ENCODE data around the gene PSME3IP1. TPM values are rescaled to one million over a fixed set of nuclear protein-coding genes. Genes with fewer than 3 reads are reported as not detected.

Gene PSME3IP1
- total and polyA plus RNA-seq, 2 experiments from 2014 or later: 78.0 to 105 TPM

DNA sequence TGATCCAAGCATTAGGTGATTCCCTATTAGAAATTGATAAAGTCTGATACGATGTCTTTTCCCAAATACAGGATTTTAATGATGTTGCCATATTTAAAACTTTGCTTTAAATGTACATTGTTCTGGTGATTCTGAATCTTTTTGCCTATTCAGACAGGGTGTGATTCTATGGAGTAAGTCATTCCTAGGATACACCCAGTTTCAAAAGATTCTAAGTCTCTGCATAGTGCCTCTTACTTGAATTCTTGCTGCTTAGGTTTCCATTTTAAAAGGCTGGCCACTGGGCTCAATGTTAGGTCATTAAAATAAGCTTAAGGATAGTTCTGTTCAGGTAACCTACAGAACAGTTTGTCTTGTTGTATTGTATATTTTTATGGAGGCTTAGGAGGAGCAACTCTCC, 37.2 kb upstream of the PSME3IP1 start:
- Histone ChIP-seq H3K27ac (ENCODE audit: low read depth) (no peak overlapping the region), H3K27me3 (ENCODE audit: insufficient read depth) (no peaks in the 10 kb centered on the region), H3K36me3 (ENCODE audit: insufficient read depth) (peaks cover 20% of the 10 kb centered on the region; the same call in 1 of the 2 replicates), H3K4me3 (no peak overlapping the region), H4K20me1 (replicated peaks; ENCODE audit: insufficient read depth) (no peaks in the 10 kb centered on the region), H3F3A (replicated peaks; ENCODE audit: low read depth) (no peaks in the 10 kb centered on the region), H2AFZ (no peak overlapping the region), H3K4me1 (ENCODE audit: insufficient read depth) (no peaks in the 10 kb centered on the region), H3K4me2 (no peak overlapping the region), H3K9me2 (ENCODE audit: insufficient read depth) (no peaks in the 10 kb centered on the region), H3K79me2 (replicated peaks; ENCODE audit: insufficient read depth) (no peaks in the 10 kb centered on the region)
- Mint-ChIP-seq H3K4me1 (no peaks in the 10 kb centered on the region), H3K9me3 (no peaks in the 10 kb centered on the region), H3K27me3 (ENCODE audit: insufficient read depth, low read depth, poor library complexity) (no peaks in the 10 kb centered on the region), H3K36me3 (ENCODE audit: low read depth) (peaks cover 47% of the 10 kb centered on the region), H3K27ac (no peak overlapping the region), H3K4me3 (no peak overlapping the region)
- no peak for ATAC-seq
- TF ChIP-seq EZH2phosphoT487 (IDR thresholded peaks at IDR 0.05; ENCODE audit: unreplicated experiment): no peak
- no peak for TF ChIP-seq ZNF114 (CRISPR knock-in tag; IDR thresholded peaks at IDR 0.05)
- TF ChIP-seq POLR2AphosphoS5 (IDR thresholded peaks at IDR 0.05; ENCODE audit: low read depth): no peak
- no peak for TF ChIP-seq EZH2 (IDR thresholded peaks at IDR 0.05; ENCODE audit: low read depth, unreplicated experiment)
- TF ChIP-seq, protein P1, sequence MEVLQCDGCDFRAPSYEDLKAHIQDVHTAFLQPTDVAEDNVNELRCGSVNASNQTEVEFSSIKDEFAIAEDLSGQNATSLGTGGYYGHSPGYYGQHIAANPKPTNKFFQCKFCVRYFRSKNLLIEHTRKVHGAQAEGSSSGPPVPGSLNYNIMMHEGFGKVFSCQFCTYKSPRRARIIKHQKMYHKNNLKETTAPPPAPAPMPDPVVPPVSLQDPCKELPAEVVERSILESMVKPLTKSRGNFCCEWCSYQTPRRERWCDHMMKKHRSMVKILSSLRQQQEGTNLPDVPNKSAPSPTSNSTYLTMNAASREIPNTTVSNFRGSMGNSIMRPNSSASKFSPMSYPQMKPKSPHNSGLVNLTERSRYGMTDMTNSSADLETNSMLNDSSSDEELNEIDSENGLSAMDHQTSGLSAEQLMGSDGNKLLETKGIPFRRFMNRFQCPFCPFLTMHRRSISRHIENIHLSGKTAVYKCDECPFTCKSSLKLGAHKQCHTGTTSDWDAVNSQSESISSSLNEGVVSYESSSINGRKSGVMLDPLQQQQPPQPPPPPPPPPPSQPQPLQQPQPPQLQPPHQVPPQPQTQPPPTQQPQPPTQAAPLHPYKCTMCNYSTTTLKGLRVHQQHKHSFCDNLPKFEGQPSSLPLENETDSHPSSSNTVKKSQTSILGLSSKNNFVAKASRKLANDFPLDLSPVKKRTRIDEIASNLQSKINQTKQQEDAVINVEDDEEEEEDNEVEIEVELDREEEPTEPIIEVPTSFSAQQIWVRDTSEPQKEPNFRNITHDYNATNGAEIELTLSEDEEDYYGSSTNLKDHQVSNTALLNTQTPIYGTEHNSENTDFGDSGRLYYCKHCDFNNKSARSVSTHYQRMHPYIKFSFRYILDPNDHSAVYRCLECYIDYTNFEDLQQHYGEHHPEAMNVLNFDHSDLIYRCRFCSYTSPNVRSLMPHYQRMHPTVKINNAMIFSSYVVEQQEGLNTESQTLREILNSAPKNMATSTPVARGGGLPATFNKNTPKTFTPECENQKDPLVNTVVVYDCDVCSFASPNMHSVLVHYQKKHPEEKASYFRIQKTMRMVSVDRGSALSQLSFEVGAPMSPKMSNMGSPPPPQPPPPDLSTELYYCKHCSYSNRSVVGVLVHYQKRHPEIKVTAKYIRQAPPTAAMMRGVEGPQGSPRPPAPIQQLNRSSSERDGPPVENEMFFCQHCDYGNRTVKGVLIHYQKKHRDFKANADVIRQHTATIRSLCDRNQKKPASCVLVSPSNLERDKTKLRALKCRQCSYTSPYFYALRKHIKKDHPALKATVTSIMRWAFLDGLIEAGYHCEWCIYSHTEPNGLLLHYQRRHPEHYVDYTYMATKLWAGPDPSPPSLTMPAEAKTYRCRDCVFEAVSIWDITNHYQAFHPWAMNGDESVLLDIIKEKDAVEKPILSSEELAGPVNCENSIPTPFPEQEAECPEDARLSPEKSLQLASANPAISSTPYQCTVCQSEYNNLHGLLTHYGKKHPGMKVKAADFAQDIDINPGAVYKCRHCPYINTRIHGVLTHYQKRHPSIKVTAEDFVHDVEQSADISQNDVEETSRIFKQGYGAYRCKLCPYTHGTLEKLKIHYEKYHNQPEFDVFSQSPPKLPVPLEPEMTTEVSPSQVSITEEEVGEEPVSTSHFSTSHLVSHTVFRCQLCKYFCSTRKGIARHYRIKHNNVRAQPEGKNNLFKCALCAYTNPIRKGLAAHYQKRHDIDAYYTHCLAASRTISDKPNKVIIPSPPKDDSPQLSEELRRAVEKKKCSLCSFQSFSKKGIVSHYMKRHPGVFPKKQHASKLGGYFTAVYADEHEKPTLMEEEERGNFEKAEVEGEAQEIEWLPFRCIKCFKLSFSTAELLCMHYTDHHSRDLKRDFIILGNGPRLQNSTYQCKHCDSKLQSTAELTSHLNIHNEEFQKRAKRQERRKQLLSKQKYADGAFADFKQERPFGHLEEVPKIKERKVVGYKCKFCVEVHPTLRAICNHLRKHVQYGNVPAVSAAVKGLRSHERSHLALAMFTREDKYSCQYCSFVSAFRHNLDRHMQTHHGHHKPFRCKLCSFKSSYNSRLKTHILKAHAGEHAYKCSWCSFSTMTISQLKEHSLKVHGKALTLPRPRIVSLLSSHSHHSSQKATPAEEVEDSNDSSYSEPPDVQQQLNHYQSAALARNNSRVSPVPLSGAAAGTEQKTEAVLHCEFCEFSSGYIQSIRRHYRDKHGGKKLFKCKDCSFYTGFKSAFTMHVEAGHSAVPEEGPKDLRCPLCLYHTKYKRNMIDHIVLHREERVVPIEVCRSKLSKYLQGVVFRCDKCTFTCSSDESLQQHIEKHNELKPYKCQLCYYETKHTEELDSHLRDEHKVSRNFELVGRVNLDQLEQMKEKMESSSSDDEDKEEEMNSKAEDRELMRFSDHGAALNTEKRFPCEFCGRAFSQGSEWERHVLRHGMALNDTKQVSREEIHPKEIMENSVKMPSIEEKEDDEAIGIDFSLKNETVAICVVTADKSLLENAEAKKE (CRISPR knock-in tag; IDR thresholded peaks at IDR 0.05): no peak
- TF ChIP-seq, protein P2, sequence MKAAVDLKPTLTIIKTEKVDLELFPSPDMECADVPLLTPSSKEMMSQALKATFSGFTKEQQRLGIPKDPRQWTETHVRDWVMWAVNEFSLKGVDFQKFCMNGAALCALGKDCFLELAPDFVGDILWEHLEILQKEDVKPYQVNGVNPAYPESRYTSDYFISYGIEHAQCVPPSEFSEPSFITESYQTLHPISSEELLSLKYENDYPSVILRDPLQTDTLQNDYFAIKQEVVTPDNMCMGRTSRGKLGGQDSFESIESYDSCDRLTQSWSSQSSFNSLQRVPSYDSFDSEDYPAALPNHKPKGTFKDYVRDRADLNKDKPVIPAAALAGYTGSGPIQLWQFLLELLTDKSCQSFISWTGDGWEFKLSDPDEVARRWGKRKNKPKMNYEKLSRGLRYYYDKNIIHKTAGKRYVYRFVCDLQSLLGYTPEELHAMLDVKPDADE (IDR thresholded peaks at IDR 0.05): no peak
- no peak for TF ChIP-seq NANOG (IDR thresholded peaks at IDR 0.05; ENCODE audit: borderline replicate concordance)
- no peak for TF ChIP-seq CREB1 (CRISPR knock-in tag; IDR thresholded peaks at IDR 0.05; ENCODE audit: low read depth)
- TF ChIP-seq ZNF331 (CRISPR knock-in tag; IDR thresholded peaks at IDR 0.05; ENCODE audit: low read depth): no peak
- no peak for TF ChIP-seq JUNB (IDR thresholded peaks at IDR 0.05; ENCODE audit: unreplicated experiment)
- TF ChIP-seq, protein P3, sequence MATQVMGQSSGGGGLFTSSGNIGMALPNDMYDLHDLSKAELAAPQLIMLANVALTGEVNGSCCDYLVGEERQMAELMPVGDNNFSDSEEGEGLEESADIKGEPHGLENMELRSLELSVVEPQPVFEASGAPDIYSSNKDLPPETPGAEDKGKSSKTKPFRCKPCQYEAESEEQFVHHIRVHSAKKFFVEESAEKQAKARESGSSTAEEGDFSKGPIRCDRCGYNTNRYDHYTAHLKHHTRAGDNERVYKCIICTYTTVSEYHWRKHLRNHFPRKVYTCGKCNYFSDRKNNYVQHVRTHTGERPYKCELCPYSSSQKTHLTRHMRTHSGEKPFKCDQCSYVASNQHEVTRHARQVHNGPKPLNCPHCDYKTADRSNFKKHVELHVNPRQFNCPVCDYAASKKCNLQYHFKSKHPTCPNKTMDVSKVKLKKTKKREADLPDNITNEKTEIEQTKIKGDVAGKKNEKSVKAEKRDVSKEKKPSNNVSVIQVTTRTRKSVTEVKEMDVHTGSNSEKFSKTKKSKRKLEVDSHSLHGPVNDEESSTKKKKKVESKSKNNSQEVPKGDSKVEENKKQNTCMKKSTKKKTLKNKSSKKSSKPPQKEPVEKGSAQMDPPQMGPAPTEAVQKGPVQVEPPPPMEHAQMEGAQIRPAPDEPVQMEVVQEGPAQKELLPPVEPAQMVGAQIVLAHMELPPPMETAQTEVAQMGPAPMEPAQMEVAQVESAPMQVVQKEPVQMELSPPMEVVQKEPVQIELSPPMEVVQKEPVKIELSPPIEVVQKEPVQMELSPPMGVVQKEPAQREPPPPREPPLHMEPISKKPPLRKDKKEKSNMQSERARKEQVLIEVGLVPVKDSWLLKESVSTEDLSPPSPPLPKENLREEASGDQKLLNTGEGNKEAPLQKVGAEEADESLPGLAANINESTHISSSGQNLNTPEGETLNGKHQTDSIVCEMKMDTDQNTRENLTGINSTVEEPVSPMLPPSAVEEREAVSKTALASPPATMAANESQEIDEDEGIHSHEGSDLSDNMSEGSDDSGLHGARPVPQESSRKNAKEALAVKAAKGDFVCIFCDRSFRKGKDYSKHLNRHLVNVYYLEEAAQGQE (IDR thresholded peaks at IDR 0.05; ENCODE audit: unreplicated experiment): no peak
- no peak for DNase-seq (ENCODE audit: low spot score)

Measured in GM23338 (cell line).